GM18508 (cell line): ENCODE data around the gene LMX1B.

Experiments
- ATAC-seq: cut with Tn5 transposase; IDR thresholded peaks from one replicate; pipeline ENCODE4 v1.9.1; 2021; ENCODE audit warnings: moderate number of reproducible peaks; ENCODE audit not compliant: insufficient read depth, unreplicated experiment

LMX1B gene

GRCh38 chr9:126617003-126617822, 3.5 kb downstream of the LMX1B start:
- no peak for ATAC-seq

- no peak for ATAC-seq
Measured at GRCh38 chr9:126617823-126618165, 4.1 kb downstream of the LMX1B start.

GRCh38 chr9:126618190-126618584, 4.5 kb downstream of the LMX1B start:
- no peak for ATAC-seq

GRCh38 chr9:126618585-126619360, 5.0 kb downstream of the LMX1B start:
- ATAC-seq = no peak

GRCh38 chr9:126619361-126620135, 5.8 kb downstream of the LMX1B start:
- ATAC-seq = no peak

- ATAC-seq = no peak
Measured at GRCh38 chr9:126620478-126620877, 6.8 kb downstream of the LMX1B start.

- no peak for ATAC-seq
Measured at GRCh38 chr9:126621061-126621918, 7.6 kb downstream of the LMX1B start.

- ATAC-seq = no peak
Measured at GRCh38 chr9:126621919-126622735, 8.4 kb downstream of the LMX1B start.

- no peak for ATAC-seq
Measured at GRCh38 chr9:126623314-126623666, 9.6 kb downstream of the LMX1B start.

GRCh38 chr9:126623667-126624478, 10.1 kb downstream of the LMX1B start:
- no peak for ATAC-seq

- ATAC-seq = no peak
Measured at GRCh38 chr9:126624479-126624826, 10.7 kb downstream of the LMX1B start.

GRCh38 chr9:126624912-126625311, 11.2 kb downstream of the LMX1B start:
- no peak for ATAC-seq

- ATAC-seq = no peak
Measured at GRCh38 chr9:126625329-126626126, 11.8 kb downstream of the LMX1B start.

GRCh38 chr9:126626127-126626925, 12.6 kb downstream of the LMX1B start:
- no peak for ATAC-seq

GRCh38 chr9:126626926-126627233, 13.2 kb downstream of the LMX1B start:
- ATAC-seq = no peak

- no peak for ATAC-seq
Measured at GRCh38 chr9:126628146-126628545, 14.4 kb downstream of the LMX1B start.

- ATAC-seq = no peak
Measured at GRCh38 chr9:126628969-126629674, 15.4 kb downstream of the LMX1B start.
